ENCODE data around the gene ATXN7.

DNA sequence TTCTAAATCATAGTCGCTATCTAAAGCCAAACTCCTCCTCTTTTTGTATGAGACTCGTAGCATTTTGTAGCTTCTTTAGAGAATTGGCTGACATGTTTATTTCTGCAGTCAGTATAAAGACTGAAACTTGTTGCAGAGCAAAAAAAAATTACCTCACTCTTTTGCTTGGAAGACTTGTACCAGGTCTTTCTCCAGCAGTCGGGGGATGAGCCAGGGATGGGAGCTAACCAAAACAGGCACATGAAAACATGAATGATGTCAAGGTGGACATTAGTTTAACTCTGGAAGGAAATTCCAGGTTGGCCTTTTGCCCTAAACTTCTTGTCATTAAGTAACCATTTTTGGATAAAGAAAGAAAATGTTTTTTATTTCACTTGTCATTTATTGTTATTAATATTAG is 95.5 kb downstream of the ATXN7 start:
- TF ChIP-seq, protein P1, sequence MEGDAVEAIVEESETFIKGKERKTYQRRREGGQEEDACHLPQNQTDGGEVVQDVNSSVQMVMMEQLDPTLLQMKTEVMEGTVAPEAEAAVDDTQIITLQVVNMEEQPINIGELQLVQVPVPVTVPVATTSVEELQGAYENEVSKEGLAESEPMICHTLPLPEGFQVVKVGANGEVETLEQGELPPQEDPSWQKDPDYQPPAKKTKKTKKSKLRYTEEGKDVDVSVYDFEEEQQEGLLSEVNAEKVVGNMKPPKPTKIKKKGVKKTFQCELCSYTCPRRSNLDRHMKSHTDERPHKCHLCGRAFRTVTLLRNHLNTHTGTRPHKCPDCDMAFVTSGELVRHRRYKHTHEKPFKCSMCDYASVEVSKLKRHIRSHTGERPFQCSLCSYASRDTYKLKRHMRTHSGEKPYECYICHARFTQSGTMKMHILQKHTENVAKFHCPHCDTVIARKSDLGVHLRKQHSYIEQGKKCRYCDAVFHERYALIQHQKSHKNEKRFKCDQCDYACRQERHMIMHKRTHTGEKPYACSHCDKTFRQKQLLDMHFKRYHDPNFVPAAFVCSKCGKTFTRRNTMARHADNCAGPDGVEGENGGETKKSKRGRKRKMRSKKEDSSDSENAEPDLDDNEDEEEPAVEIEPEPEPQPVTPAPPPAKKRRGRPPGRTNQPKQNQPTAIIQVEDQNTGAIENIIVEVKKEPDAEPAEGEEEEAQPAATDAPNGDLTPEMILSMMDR (IDR thresholded peaks at IDR 0.05) = no peak
- no peak for TF ChIP-seq POLR2A (IDR thresholded peaks at IDR 0.05)
